HG03520 (cell line): Measurements from ENCODE around the gene SCRN1.
A peak's percentile ranks its signal among the peaks of the same experiment; 100 is the strongest.

Experiments used
- ATAC-seq: cut with Tn5 transposase; IDR thresholded peaks from one replicate; pipeline ENCODE4 v1.9.1; 2021; ENCODE audit warnings: mild to moderate bottlenecking, moderate library complexity; ENCODE audit not compliant: unreplicated experiment

SCRN1 gene

GRCh38 chr7:29929018-29929807 lies 60.4 kb downstream of the SCRN1 start:
- no peak for ATAC-seq

DNA sequence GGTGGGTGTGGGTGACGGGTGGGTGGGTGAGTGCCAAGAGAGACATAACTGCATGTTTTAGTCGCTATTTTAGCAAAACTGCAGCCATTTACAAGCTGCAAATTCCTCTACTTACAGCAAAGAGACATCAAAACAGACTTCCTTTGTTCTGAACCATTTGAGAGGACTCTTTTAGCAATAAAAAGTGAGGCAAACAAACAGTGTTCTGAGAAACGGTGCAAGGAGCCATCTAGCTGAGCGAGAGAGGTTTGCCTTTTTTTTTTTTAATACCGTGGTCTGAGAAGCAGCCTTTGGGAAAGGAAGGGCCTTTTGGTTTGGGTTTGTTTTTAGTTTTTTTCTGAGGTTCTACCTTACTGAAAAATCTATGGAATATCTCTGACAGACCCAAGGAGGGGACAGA lies 62.9 kb downstream of the SCRN1 start:
- no peak for ATAC-seq

DNA sequence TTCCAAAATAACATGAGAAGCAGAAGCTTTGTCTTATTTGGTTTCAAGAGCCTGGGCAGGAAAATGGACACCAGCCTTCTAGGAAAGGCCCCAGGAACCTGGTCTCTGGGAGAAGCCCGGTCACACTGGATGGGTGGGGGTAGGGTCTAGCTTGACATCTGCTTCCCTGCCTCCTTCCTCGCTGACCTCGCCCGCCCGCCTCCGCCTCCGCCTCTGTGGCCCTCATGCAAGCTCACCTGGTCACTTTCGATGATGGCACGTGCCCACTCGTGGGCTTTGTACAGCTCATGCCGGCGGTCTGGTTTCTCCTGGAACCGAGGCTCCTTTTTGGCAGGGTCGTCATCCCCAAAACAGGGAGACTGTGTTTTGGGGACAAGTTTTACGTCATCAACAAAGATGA lies 63.4 kb downstream of the SCRN1 start:
- no peak for ATAC-seq

- no peak for ATAC-seq
Measured at GRCh38 chr7:29924684-29925083, 64.9 kb downstream of the SCRN1 start.

DNA sequence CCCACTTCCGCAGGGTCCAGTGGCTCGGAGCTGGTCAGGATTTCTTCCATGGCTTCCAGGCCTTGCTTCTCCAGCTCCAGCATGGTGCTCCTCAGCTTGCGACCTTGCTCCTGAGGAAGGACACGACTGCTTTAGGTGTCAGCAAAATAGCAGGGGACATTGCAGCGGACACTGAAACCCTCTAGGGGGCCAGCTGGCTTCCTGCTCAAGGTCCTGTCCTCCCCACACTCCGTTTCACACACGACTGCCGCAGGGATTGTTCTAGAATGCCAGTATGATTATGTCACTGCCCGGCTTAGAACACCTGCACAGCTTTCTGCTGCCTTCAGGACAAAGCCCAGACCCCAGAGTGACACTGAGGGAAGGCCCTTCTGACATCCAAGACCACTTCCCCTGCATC lies 65.6 kb downstream of the SCRN1 start:
- no peak for ATAC-seq

DNA sequence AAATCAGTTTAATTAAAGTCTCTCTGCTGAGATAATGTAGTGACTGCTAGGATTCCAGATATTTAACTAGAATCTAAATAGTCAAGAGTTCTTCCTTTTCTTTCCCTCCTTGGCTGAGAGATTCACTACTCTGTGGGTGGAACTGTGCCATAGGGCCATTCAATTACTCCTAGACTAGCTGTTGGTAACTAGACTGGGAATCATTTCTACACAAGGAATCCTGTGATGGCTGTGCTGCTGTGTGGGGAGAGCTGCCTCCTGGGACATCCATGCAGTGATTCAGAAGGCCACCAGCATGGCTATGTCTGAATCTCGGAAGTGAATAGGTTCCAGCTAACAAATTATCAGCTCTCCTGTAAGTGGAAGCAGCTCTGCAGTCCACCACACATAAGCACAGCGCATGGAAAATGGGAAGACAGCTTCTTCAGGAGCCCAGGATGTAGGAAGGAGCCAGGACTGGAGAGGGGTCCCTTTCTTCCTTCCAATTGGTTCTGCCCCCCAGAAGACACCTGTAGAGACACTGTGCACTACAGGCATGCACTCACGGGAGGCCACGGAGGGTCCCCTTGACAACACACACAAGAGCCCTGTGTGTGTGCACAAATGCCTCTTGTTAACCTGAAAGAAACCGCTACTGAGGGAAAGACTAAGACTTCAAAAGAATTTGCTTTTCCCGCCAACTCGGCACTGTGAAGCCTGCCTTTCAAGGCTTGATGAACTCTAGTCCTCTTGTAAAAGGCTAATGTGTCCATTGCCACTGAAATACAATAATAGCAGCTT lies 66.5 kb downstream of the SCRN1 start:
- no peak for ATAC-seq

DNA sequence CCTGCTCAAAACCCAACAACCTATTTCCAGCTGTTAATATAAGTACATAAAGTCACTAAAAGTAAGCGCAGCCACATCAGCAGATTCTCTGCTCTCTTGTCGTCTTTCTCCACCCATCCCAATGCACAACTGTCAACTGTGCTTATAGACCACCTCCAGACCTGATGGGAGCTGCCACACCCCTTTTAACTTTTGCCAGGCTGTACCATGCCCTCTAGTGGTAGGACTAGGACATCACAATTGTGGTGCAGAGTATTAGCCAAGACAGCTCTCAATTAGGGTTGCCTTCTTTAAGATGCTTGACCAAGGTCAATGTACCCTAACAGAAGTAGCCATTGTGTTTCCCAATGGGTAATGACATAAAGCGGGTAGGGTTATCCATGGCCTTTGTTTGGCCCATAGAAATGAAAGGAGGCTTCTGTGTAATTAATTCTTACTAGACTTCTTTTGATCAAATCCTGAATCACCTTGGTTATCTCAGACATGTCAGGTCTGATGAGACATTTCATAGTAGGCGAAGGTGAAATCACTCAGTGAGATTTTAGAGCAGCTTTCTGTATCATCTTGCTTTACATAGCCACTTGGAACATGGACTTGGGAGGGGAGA lies 68.1 kb downstream of the SCRN1 start:
- peak; percentile 67 for ATAC-seq

DNA sequence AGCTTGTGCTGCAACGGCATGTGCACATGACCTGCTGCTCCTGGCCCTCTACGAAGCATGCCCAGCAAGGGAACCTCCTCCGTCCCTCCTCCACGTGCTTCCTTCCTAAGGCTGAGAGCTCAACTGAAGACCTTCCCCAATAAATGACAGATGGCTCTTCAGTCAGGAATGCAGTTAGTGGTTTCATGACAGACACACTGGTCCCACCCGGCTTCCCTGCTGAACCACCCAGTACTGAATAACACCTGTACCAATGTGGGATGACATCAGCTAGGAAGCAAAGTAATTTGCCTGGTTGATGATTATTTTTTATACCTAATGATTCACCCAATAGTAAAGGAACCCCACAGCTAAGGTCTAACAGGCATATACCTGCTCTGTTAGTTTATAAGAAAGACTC lies 69.1 kb downstream of the SCRN1 start:
- ATAC-seq = no peak

- no peak for ATAC-seq
Measured at GRCh38 chr7:29919790-29920189, 69.8 kb downstream of the SCRN1 start.

DNA sequence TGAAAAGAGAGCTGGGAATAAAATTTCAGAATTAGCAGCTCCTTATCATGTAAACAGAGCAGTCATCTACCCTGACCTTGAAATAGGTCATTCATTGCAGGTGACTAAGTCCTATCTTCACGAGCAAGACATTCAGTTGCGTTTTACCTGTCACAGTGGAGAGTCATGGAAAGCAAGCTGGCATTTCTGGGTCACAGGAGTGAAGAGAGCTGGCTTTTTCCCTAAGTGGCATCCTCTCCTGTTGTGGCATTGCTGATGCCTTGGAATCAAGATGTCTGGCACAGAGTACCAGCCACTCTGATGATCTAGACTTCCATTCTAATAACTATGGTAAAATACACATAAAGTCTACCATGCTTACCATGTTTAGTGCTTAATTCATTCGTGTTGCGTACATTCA lies 70.8 kb downstream of the SCRN1 start:
- ATAC-seq = no peak

- no peak for ATAC-seq
Measured at GRCh38 chr7:29917641-29918040, 72.0 kb downstream of the SCRN1 start.

- no peak for ATAC-seq
Measured at GRCh38 chr7:29915481-29916215, 74.0 kb downstream of the SCRN1 start.

DNA sequence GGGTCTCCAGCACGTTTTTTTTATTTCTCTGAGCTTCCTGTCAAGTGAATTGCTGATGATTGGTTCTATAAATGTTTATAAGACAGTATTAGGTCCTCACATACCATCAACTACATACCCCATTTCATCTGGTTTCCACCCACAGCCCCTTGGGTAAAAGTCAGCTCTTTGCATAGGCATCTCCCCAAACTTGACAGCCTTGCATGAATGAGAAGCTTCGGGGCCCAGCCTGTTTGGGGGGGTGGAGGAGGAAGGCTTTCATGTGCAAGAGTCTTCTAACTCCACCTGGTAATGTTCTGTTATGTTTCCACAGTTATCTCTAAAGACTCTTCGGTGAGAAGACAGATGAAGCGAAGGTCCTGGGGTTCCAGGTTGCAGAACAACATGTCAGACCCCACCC lies 75.4 kb downstream of the SCRN1 start:
- no peak for ATAC-seq

- no peak for ATAC-seq
Measured at GRCh38 chr7:29906200-29907022, 83.2 kb downstream of the SCRN1 start.

- no peak for ATAC-seq
Measured at GRCh38 chr7:29900745-29901144, 88.9 kb downstream of the SCRN1 start.

- no peak for ATAC-seq
Measured at GRCh38 chr7:29898301-29898700, 91.3 kb downstream of the SCRN1 start.

GRCh38 chr7:29896685-29897411 lies 92.8 kb downstream of the SCRN1 start:
- ATAC-seq = no peak

- ATAC-seq = no peak
Measured at GRCh38 chr7:29895559-29895958, 94.0 kb downstream of the SCRN1 start.

DNA sequence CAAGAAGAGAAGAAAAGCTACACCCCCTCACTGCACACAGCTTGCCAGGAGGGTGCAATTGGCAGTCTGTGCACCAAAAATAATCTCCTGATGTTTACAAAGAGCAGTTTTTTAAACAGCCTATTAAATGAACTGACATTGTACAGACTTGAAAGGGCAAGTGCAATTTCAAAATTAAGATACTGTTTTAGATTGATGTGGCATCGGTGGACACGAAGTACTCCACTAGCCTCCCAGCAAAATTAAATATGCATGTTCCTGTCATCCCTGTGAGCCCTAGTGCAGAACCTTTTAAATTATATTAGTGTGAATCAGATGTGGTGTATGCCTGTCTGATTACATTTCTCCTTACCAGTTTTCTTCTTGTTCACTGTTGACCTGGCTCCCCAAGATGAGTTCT lies 95.3 kb downstream of the SCRN1 start:
- ATAC-seq = no peak
